ENCODE results near the gene TTLL3. TPM values are rescaled to one million over a fixed set of nuclear protein-coding genes. Genes with fewer than 3 reads are reported as not detected.

TTLL3 gene
- total RNA-seq, 1 donor from 2014 or later = 37.7 TPM

DNA sequence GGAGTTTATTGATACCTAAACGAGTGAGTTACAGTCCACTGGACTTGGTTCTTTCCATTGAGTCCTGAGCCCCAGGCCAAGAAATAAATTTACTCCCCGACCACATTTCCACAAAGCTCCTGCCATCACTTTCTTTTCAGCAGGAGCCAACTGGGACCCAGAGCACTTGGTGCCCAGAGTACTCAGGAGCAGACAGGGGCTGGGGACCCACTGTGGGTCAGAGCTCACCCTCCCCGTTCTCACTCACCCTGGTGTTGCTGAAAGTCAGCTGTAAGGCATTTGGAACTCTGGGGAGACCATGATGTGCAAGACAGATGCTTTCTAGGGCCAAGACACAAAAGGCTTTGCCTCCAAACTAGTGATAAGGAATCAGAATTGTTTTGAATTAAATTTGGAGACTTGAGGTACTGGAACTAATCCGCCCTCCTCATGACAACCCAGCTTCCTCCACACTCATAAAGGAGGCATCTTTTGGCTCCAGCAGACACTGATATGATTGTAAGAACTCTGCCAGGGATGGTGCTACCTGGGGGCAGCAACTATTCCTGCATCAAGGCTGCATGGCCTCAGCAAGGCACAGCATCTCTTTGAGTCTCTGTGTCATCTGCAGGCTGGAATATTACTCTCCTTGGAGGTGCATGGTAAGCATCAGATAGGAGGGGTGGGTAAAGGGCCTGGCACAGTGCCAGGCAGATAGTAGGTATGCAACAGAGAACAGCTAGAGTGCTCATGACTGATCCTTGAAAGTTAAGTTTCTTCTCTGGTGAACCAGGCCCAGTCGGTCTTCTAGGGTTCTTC lies 33.0 kb upstream of the TTLL3 start:
- no peaks in the 10 kb centered on the region for H3K27me3 Mint-ChIP-seq

DNA sequence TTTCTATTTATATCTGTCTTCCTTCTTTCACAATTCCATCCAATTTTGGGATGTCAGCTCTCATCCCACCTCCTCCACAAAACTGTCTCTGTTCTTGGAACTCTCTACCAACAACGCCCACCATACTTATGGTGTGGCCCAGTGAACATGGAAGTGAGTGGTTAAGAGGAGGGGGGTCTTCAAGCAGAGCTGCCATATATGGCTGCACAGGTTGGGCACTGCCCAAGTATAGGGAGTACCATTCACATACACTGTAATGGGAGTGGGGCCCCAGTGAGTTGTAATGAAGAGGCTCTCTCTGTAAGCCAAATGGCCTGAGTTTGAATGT lies 32.4 kb upstream of the TTLL3 start:
- H3K27ac Mint-ChIP-seq = peak overlapping the region; percentile 88
- H3K36me3 Mint-ChIP-seq (ENCODE audit: low read depth) = peaks cover 32% of the 10 kb centered on the region
- H3K9me3 Mint-ChIP-seq = peaks cover 4% of the 10 kb centered on the region
- H3K4me1 Mint-ChIP-seq = peaks cover 58% of the 10 kb centered on the region
- intact Hi-C loops (cut with micrococcal nuclease) = loop anchor here (1.0 to 5.0 kb wide), 5 partner anchors 7 to 475 kb away; partner anchors contain the start of gene TADA3
- peak overlapping the region; percentile 73 for H3K4me3 Mint-ChIP-seq
- DNase-seq = no peak
- no peaks in the 10 kb centered on the region for H3K27me3 Mint-ChIP-seq

More for the DNA sequence above, 33.0 kb upstream of the TTLL3 start:
- DNase-seq = no peak
- Mint-ChIP-seq H3K4me3 (peak overlapping the region; percentile 73), H3K4me1 (peaks cover 58% of the 10 kb centered on the region), H3K36me3 (ENCODE audit: low read depth) (peaks cover 27% of the 10 kb centered on the region), H3K9me3 (peaks cover 4% of the 10 kb centered on the region), H3K27ac (peak overlapping the region; percentile 88)
- intact Hi-C loops (cut with micrococcal nuclease) = loop anchor here (5.0 kb wide), 1 partner anchor 475 kb away; no protein-coding TSS in a partner anchor

DNA sequence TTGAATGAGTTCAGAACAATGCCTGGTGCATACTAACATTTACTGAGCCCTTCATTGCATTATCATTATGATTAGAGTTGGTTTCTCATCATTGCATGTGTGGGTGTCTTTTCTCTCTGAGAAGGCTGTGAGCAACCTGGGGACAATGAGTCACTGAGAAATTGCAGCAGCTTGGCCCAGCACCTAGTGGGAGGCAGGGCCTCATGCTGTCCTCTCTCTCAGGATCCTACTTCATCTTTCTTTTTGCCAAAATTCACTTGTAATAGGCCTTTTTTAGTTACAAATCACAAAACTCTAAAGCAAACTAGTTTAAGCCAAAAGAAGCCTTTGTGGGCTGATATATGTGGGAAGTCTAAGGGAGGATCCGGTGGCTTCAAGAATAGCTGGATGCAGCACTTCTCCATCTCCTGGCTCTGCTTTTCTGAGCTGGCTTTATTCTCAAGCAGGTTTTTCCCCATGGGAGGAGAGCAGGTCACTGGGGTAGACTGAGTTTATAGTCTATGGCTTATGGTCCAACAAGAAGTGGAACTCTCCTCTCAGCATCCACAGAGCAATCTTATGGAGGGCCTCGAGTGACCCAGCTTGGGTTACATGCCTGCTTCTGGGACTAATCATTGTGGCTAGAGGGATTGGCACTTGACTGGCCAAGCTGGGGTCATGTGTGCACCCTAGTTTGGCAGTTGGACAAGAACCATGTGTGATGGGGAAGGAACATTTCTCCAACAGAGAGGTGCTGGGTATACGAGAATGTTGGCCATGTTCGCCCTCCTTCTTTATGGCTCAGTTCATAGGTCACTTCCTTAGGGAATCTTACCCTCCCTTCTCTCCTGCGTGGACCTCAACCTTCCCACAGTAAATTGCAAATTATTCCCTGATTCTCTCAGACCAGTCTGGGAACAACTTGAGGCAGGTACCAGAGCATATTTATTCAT lies 31.7 kb upstream of the TTLL3 start:
- Mint-ChIP-seq H3K27me3 (no peaks in the 10 kb centered on the region), H3K27ac (peak overlapping the region; percentile 88), H3K9me3 (peaks cover 4% of the 10 kb centered on the region), H3K4me3 (peak overlapping the region; percentile 73), H3K36me3 (ENCODE audit: low read depth) (peaks cover 36% of the 10 kb centered on the region), H3K4me1 (peaks cover 60% of the 10 kb centered on the region)
- peak; percentile 70 for DNase-seq
- intact Hi-C loops (cut with micrococcal nuclease) = loop anchor here (1.0 to 5.0 kb wide), 5 partner anchors 8 to 474 kb away; partner anchors contain the start of gene TADA3

- peaks cover 60% of the 10 kb centered on the region for H3K4me1 Mint-ChIP-seq
- peaks cover 39% of the 10 kb centered on the region for H3K36me3 Mint-ChIP-seq (ENCODE audit: low read depth)
- peak overlapping the region; percentile 88 for H3K27ac Mint-ChIP-seq
- DNase-seq = no peak
- intact Hi-C loops (cut with micrococcal nuclease) = loop anchor here (5.0 kb wide), 1 partner anchor 473 kb away; no protein-coding TSS in a partner anchor
- H3K9me3 Mint-ChIP-seq = peaks cover 4% of the 10 kb centered on the region
- H3K27me3 Mint-ChIP-seq = no peaks in the 10 kb centered on the region
- H3K4me3 Mint-ChIP-seq = peak overlapping the region; percentile 73
Measured at GRCh38 chr3:9779075-9779593, 30.9 kb upstream of the TTLL3 start.

DNA sequence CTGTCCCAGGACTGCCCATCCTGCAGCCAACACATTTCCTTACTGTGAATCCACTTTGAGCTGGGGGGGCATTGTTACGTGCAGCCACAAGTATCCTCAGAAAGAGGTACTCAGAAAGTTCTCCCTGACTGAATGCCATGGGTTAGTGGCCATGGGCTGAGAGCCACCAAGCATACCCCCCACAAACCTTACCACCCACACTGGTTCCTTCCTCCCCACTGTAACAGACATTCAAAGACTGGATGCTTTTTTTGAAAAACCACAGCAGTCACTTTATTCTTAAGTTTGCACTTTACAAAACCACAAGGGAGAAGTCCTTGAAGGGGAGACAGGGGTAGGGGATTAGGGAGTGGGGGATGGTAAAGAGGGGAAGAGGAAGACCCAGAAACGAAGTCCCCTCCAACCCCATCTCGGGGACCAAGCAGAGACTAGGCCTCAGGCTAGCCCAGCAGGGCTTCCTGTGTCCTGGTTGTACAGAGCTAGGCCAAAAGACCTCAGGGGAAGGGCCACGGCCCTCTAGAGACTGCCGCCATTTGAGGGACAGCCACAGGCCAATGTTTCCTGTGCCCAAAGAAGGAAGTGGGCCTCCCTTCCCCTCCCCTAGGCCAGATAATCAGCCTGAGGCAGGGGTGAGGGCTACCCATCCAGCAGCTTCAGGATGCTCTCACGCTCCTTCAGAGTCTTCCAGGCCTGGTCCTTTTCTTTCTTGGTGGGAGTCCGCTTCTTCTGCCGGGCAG lies 30.2 kb upstream of the TTLL3 start:
- intact Hi-C loops (cut with micrococcal nuclease) = loop anchor here (5.0 kb wide), 1 partner anchor 472 kb away; no protein-coding TSS in a partner anchor
- peaks cover 4% of the 10 kb centered on the region for H3K9me3 Mint-ChIP-seq

DNA sequence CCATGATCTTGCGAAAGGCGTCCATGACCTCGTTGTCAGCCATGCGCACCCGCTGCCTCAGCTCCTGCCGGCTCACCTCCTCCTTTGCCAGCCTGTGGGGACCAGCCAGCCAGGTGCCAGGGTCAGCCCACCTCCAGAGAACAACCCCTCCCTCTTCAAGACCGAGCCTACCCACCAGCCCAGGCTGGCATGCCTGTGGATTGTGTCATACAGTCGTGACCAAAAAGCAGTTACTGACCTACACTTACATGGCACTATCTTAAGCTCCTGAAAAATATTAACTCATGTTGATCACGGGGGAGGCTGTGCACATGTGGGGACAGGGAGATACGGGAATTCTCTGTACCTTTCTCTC lies 29.6 kb upstream of the TTLL3 start:
- Mint-ChIP-seq H3K27me3 (no peaks in the 10 kb centered on the region), H3K4me1 (peaks cover 58% of the 10 kb centered on the region), H3K36me3 (ENCODE audit: low read depth) (peaks cover 44% of the 10 kb centered on the region), H3K27ac (peak overlapping the region; percentile 88), H3K9me3 (peaks cover 4% of the 10 kb centered on the region), H3K4me3 (peak overlapping the region; percentile 59)
- DNase-seq = no peak
- intact Hi-C loops (cut with micrococcal nuclease) = no loop called here

More for the DNA sequence above, 30.2 kb upstream of the TTLL3 start:
- Mint-ChIP-seq H3K4me3 (peak overlapping the region; percentile 59), H3K36me3 (ENCODE audit: low read depth) (peaks cover 42% of the 10 kb centered on the region), H3K4me1 (peaks cover 60% of the 10 kb centered on the region), H3K27me3 (no peaks in the 10 kb centered on the region), H3K27ac (peak overlapping the region; percentile 88)
- DNase-seq = peak; percentile 81

- peak overlapping the region; percentile 59 for H3K4me3 Mint-ChIP-seq
- peaks cover 4% of the 10 kb centered on the region for H3K9me3 Mint-ChIP-seq
- no peaks in the 10 kb centered on the region for H3K27me3 Mint-ChIP-seq
- H3K27ac Mint-ChIP-seq = peak overlapping the region; percentile 88
- intact Hi-C loops (cut with micrococcal nuclease) = no loop called here
- DNase-seq = no peak
- peaks cover 62% of the 10 kb centered on the region for H3K4me1 Mint-ChIP-seq
- H3K36me3 Mint-ChIP-seq (ENCODE audit: low read depth) = peaks cover 47% of the 10 kb centered on the region
Measured at GRCh38 chr3:9780910-9781309, 29.2 kb upstream of the TTLL3 start.

GRCh38 chr3:9781551-9781950 lies 28.5 kb upstream of the TTLL3 start:
- peaks cover 4% of the 10 kb centered on the region for H3K9me3 Mint-ChIP-seq
- H3K4me3 Mint-ChIP-seq = no peak overlapping the region
- DNase-seq = no peak
- intact Hi-C loops (cut with micrococcal nuclease) = no loop called here
- H3K27me3 Mint-ChIP-seq = no peaks in the 10 kb centered on the region
- peaks cover 53% of the 10 kb centered on the region for H3K36me3 Mint-ChIP-seq (ENCODE audit: low read depth)
- peak overlapping the region; percentile 62 for H3K27ac Mint-ChIP-seq
- H3K4me1 Mint-ChIP-seq = peaks cover 63% of the 10 kb centered on the region

DNA sequence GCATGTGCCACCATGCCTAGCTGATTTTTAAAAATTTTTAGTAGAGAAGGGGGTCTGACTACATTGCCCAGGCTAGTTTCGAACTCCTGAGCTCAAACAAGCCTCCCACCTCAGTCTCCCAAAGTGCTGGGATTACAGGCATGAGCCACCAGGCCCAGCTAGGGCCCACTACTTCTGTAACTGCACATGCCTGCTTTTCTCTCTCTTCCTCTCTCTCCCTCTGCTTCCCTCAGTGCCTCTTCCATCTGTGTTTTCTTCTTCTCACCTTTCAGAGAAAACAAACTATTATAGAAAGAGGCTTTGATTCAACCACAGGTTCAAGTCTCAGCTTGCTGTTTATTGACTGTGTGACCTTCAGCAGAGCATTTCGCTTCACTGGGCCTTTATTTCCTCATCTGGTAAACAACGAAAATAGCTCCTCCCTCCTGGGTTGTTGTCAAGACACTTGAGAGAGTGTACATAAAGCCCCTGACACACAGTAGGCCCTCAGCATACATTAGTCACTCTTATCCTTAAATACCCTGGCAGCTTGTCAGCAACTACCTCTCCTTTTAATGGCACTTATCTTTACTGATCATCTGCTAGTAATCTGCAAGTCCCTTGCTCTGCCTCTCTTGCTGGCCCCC lies 28.0 kb upstream of the TTLL3 start:
- intact Hi-C loops (cut with micrococcal nuclease) = no loop called here

GRCh38 chr3:9782770-9783169 lies 27.3 kb upstream of the TTLL3 start:
- Mint-ChIP-seq H3K9me3 (peaks cover under 1% of the 10 kb centered on the region), H3K4me1 (peaks cover 63% of the 10 kb centered on the region)
- intact Hi-C loops (cut with micrococcal nuclease) = no loop called here

More for the DNA sequence above, 28.0 kb upstream of the TTLL3 start:
- Mint-ChIP-seq H3K36me3 (ENCODE audit: low read depth) (peaks cover 58% of the 10 kb centered on the region), H3K4me3 (no peak overlapping the region), H3K27me3 (no peaks in the 10 kb centered on the region), H3K4me1 (peaks cover 62% of the 10 kb centered on the region), H3K9me3 (peaks cover 4% of the 10 kb centered on the region), H3K27ac (peak overlapping the region; percentile 80)
- no peak for DNase-seq

DNA sequence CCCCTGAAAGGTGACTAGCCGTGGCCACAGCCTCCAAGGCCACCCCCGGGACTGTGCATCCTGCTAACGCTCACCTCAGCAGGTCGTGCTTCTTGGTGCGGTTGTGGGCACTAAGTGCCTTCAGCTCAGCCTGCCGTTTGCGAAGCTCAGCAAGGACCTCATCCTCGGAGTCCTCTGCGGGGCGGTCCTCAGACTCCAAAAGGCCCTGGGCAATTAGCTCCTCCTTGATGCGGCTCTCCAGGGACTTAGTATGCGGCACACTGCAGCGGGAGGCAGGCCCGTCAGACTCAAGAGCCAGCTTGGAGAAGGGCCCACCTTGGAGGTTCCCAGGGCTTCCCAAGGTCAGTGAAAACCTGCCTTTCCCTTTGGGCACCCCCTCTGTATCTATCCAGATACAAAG lies 26.1 kb upstream of the TTLL3 start:
- no peaks in the 10 kb centered on the region for H3K9me3 Mint-ChIP-seq
- no peaks in the 10 kb centered on the region for H3K27me3 Mint-ChIP-seq
- no peak for DNase-seq
- H3K4me1 Mint-ChIP-seq = peaks cover 52% of the 10 kb centered on the region
- H3K4me3 Mint-ChIP-seq = no peak overlapping the region
- intact Hi-C loops (cut with micrococcal nuclease) = no loop called here
- H3K36me3 Mint-ChIP-seq (ENCODE audit: low read depth) = peaks cover 62% of the 10 kb centered on the region
- no peak overlapping the region for H3K27ac Mint-ChIP-seq

More at GRCh38 chr3:9782770-9783169, 27.3 kb upstream of the TTLL3 start:
- Mint-ChIP-seq H3K27me3 (no peaks in the 10 kb centered on the region), H3K27ac (peak overlapping the region; percentile 13), H3K4me3 (no peak overlapping the region), H3K36me3 (ENCODE audit: low read depth) (peaks cover 61% of the 10 kb centered on the region)
- DNase-seq = no peak

- H3K4me3 Mint-ChIP-seq = no peak overlapping the region
- no peak for DNase-seq
- H3K9me3 Mint-ChIP-seq = no peaks in the 10 kb centered on the region
- H3K27me3 Mint-ChIP-seq = no peaks in the 10 kb centered on the region
- no peak overlapping the region for H3K27ac Mint-ChIP-seq
- H3K4me1 Mint-ChIP-seq = peaks cover 48% of the 10 kb centered on the region
- H3K36me3 Mint-ChIP-seq (ENCODE audit: low read depth) = peaks cover 66% of the 10 kb centered on the region
- intact Hi-C loops (cut with micrococcal nuclease) = no loop called here
Measured at GRCh38 chr3:9784965-9785364, 25.1 kb upstream of the TTLL3 start.

DNA sequence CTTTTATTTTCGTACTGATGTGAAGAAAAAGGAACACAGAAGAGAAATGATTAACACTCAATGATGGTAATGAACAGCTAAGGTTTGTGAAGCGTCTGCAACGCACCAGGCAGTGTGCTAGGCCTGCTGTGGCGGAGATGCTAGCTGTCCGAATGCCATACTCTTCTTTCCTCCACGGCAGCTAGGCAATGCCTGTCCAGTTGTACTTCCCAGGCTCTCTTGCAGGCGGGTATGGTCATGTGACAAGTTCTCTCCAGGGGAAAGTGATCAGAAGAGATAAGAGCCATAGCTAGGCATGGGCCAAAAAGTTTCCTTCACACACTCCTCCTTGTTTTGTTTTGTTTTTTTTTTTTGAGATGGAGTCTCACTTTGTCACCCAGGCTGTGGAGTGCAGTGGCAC lies 24.5 kb upstream of the TTLL3 start:
- Mint-ChIP-seq H3K27me3 (no peaks in the 10 kb centered on the region), H3K36me3 (ENCODE audit: low read depth) (peaks cover 68% of the 10 kb centered on the region), H3K9me3 (no peaks in the 10 kb centered on the region), H3K4me3 (no peak overlapping the region), H3K4me1 (peaks cover 49% of the 10 kb centered on the region), H3K27ac (no peak overlapping the region)
- no peak for DNase-seq
- intact Hi-C loops (cut with micrococcal nuclease) = no loop called here
